HG02678 (cell line): ENCODE data around the gene ARID5B.
"Not testable (repeated sequence)": the region's sequence is repeated elsewhere in the genome, so short reads cannot be mapped to it uniquely, and the experiment has no call there.

Source experiments
- ATAC-seq: cut with Tn5 transposase; IDR thresholded peaks from one replicate; pipeline ENCODE4 v1.9.1; 2021; ENCODE audit warnings: mild to moderate bottlenecking, moderate library complexity; ENCODE audit not compliant: unreplicated experiment

Gene ARID5B

GRCh38 chr10:62027841-62028501 is 126.5 kb downstream of the ARID5B start:
- ATAC-seq = no peak

DNA sequence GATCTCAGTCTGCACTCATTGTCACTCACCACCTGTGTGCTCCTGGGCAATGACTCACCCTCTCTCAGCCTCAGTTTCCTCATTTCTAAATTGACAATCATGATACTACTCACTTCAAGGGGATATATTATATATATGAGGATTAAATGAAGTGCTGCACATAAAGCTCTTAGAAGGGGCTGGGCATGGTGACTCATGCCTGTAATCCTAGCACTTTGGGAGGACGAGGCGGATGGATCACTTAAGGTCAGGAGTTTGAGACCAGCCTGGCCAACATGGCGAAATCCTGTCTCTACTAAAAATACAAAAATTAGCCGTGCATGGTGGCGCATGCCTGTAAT is 127.0 kb downstream of the ARID5B start:
- ATAC-seq = not testable (repeated sequence)

- no peak for ATAC-seq
These were observed 127.9 kb downstream of the ARID5B start for GRCh38 chr10:62029401-62029800.

- no peak for ATAC-seq
These were observed 130.0 kb downstream of the ARID5B start for GRCh38 chr10:62031507-62031906.

- ATAC-seq = no peak
These were observed 131.6 kb downstream of the ARID5B start for GRCh38 chr10:62033125-62033524.

DNA sequence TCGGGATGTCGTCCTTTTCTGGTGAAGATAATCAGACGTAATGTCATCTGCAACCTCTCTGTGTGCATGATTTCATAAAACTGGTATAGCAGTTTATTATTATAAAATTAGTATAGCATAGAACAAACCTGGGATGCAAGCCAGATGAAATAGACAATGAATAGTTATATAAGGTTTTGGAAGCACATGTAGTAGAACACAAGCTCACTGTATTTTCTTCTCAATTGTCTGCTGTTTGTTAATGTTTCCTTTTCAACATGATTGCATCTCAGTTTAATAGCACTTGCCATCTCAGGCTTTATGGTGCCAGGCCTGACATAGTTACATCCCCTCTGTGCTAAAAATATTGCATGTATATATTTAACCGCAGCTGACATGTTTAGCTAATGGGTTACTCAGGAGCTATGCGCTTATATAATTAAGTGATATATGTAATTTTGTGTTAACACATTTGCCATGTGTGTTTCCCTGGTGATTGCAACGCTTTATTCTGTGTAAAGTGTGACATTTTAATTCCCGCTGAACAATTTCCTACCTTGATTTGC is 132.7 kb downstream of the ARID5B start:
- no peak for ATAC-seq

GRCh38 chr10:62036186-62037081 is 134.9 kb downstream of the ARID5B start:
- ATAC-seq = no peak

GRCh38 chr10:62037166-62037831 is 135.8 kb downstream of the ARID5B start:
- no peak for ATAC-seq

GRCh38 chr10:62037890-62038608 is 136.6 kb downstream of the ARID5B start:
- ATAC-seq = no peak

GRCh38 chr10:62038609-62039190 is 137.2 kb downstream of the ARID5B start:
- ATAC-seq = peak; percentile 58

DNA sequence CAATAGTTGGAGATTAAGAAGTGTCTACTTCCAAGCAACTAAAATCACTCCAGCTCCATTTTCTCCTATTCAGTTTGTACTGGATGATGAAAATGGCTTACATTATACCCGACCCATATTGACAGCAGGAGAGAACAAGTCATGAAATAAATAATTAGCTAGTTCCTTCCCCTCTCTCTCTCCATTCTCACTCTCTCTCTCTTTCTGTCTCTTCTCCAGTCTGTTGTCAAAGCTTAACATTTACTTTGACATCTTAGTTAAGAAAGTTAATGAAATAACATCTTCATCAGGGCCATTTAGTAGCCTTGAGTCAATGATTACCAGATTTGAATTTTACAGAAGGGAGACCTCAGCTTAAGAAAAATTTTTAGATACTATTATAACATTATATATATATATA is 138.5 kb downstream of the ARID5B start:
- ATAC-seq = no peak

GRCh38 chr10:62040881-62041280 is 139.4 kb downstream of the ARID5B start:
- no peak for ATAC-seq

DNA sequence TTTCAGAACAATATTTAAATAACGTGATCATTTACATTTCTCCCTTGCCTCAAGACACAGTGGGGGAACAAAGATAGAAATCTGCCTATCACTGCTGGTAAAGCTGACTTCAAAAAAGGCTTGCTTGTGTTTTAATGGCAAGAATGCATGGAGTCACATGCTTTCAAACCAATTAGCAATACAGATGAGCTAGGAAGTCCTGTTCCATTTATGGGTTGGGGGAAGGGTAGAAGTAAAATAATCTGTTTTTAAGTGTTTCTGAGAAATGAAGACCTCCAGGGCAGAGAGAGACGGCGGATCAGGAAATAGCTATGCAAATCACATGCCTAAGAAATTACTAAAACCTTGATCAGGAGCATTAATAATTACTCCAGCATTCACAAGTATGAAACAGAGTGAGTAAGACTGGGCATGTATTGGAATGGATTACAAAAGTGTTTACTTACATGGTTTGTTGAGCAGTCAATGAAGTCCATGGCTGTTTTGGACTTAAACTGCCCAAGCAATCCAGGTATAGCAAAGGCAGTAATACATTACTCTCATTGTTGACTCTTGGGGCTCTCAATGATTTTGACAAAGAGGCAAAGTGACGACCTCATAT is 142.0 kb downstream of the ARID5B start:
- no peak for ATAC-seq

DNA sequence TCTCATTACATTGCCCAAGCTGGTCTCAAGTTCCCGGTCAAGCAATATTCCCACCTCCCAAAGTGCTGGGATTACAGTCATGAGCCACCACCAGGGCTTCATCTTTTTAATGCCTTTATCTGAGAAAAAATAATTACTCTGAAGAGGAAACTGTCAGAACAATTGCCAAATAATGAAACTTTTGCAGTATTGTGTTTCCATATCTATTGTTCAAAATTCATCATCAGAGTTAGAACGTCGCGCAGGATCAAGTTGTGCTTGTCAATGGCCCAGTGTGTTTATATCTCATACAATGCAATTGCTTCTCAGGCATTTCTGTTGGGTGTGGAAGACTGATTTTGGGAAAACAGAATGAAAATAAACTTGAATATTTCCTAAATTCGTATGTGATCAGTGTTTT is 143.1 kb downstream of the ARID5B start:
- no peak for ATAC-seq

DNA sequence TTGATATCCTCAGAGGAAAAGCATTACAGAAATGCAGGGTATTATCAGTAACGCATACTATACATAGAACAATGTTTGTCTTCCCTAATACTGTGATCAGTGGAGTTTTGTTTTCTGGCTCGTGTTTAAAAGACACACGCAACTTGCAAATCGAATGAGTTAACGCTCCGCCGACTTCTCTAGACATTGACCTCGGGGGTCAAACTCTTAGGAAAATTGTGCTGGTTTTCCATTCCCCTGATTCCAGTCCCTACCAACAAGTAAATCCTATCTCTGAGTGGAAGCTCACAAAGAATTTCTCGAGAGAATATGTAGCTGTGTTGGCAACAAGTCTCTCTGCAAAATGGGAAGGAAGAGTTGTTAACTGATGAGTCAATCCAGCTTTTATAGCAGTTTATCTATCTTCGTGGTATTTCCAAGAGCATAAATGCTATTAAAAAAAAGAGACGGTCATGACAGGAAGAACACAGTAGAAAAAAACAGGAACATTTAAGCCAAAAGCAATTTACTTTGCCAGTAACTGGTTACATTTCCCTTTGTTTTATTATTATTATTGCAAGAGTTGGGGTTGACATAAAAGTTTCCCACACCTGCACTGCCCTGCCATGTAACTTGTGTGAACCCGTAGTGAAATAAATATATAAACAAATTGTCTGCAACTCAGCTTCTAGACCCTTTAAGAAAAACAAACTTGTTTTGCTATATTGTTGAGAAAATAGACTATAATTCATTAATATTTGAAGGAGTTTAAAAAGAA is 144.4 kb downstream of the ARID5B start:
- no peak for ATAC-seq

GRCh38 chr10:62046522-62047227 is 145.2 kb downstream of the ARID5B start:
- ATAC-seq = peak; percentile 56

GRCh38 chr10:62047228-62047892 is 145.9 kb downstream of the ARID5B start:
- ATAC-seq = no peak

GRCh38 chr10:62047960-62048383 is 146.5 kb downstream of the ARID5B start:
- no peak for ATAC-seq
